Lung microvascular endothelial cell (primary cell): ENCODE results near the gene PMM1. TPM values are rescaled to one million over a fixed set of nuclear protein-coding genes. Genes with fewer than 3 reads are reported as not detected.
"Not testable (repeated sequence)": the region's sequence is repeated elsewhere in the genome, so short reads cannot be mapped to it uniquely, and the experiment has no call there.

Experiments
- DNase-seq, 2 donors: peaks; one replicate each; pipeline versions ENCODE4 v3.0.0 to v3.0.0-alpha.2; 2010; ENCODE audit warnings: low read depth in 2 of 2
- total RNA-seq: library from RNA; depleted of rRNA; stranded (reverse); fragments of >200 nt; gene quantifications from 2 replicates; pipeline ENCODE4 v1.2.1, GENCODE V29; 2014

PMM1 gene
- total RNA-seq, 1 donor from 2014 or later: 2.6 TPM

DNA sequence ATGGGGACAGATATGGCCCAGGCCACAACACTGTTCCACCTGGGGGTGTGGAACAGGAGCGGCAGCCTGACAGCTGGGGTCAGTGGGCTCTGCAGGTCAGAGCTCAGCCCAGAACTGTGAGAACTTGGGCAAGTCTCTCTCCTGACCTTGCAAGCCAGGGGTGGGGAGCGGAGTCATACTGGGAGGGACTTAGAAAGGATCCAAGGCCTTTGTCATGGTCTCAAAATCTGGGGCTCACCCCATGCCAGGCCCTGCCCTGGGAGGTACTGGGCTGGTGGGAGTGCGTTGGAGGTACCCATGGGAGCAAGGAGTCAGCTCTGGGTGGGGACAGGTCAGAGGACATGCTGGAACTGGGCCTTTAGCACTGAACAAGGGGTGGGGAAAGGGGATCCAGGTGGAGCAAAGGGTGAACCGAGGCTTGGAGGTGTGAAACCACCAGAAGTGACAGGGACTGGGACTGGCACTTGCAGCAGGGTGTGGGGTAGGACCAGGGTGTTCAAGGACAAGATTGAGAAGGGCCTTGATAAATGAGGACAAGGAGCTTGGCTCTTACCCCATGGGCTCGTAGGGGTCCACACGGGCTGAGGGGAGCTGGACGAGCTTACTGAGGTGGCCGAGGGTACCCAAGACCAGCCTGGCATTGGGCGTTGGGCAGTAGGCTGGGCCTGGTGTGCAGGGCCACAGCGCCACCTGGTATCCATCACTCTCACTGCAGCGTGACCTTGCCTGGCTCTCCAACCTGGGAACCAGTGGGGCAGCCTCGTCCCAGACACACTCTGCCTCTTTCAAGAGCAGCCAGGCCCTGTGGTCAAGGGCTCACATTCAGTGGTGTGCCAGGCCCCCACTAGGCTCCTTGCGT is 7.4 kb upstream of the PMM1 start:
- peak; percentile 65 to 75 for DNase-seq

DNA sequence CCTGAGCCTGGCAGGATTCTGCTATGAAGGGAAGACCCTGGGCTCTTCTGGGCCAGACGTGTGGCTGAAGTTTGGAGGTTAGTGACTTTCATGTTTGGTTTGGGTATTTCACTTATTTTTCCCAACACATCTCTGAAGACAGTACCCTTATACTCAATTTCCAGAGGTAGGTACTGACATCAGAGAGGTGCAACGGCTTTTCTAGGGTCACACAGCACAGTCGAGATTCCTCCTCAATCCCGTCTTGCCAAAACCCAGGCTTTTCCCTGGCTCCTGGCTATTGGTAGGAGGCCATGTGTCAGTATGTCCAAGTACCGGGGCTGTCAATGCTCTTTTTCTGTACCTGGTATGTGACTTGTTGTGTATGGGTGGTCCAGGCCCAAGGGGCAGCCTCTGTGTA is 6.1 kb upstream of the PMM1 start:
- DNase-seq: no peak

DNA sequence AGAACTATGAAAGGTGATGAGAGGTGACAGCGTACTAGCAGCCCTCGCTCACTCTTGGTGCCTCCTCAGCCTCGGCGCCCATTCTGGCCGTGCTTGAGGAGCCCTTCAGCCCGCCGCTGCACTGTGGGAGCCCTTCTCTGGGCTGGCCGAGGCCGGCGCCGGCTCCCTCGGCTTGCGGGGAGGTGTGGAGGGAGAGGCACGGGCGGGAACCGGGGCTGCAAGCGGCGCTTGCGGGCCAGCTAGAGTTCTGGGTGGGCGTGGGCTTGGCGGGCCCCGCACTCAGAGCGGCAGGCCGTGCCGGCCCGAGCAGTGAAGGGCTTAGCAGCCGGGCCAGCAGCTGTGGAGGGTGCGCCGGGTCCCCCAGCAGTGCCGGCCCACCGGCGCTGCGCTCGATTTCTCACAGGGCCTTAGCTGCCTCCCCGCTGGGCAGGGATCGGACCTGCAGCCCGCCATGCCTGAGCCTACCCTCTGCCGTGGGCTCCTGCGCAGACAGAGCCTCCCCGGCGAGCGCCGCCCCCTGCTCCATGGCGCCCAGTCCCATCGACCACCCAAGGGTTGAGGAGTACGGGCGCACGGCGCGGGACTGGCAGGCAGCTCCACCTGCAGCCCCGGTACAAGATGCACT is 3.8 kb upstream of the PMM1 start:
- not testable (repeated sequence) for DNase-seq

DNA sequence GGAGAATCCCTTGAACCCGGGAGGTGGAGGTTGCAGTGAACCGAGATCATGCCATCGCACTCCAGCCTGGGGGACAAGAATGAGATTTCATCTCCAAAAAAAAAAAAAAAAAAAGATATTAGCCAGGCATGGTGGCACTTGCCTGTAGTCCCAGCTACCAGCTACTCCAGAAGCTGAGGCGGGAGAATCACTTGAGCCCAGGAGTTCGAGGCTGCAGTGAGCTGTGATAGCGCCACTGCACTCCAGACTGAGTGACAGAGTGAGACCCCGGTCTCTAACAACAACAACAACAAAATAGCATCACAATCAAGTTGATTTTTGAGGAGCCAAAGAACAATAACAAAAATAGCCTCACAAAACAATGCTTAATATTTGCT is 2.3 kb downstream of the PMM1 start:
- no peak for DNase-seq

DNA sequence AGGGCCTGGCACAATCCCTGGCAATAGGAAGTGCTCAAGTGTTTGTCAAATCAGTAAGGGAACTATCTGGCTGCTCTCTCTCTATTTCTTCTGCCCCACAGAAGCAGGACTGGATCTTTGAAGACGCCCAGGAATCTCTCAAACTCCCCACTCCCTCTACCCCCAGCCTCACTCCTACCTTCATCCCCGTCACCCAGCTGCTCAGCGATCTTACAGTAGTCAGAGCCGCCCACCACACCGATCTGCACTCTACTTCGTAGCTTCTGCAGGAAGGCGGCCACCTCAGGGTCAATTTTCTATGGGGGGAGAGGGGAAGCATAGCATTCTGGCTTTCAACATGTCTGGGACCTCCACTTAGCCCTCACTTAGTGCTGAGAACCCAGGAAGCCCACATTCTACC is 3.7 kb downstream of the PMM1 start:
- no peak for DNase-seq

DNA sequence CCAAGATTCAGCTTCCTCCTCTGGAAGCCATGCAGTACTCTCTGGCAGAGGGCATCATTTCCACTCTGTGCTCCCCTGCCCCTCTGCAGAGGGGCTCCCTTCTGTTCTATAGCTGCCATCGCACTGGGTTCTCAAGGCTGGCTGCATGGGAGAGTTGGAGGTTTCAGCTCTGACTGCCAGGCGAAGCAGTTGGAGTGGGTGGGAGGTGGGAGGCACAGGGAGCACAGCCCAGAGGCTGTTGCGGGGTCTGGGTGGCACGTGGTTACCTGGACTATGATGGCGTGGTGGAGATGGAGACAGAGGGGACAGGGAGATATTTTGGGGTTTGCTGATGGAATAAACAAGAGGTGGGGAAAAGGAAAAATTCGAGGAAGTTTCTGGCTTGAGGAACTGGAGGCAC is 4.8 kb downstream of the PMM1 start:
- DNase-seq: no peak

DNA sequence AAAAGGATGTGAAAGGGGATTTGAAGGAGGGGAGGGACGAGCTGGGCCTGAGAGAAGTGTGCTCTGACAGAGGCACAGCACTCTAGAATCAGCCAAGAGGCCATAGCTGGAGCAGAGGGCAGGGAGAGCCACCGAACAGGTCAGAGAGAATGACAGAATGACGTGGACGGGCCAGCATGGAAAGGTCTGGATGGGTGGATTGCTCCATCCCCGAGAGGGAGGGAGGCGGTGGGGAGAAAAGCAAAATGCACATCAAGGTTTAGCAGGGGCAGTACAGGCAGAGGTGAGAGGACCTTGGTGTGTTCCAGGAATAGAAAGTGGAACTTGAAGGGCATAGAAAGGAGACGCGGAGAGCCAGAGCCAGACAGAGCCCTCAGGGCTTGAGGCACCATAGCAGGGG is 6.9 kb downstream of the PMM1 start:
- no peak for DNase-seq

DNA sequence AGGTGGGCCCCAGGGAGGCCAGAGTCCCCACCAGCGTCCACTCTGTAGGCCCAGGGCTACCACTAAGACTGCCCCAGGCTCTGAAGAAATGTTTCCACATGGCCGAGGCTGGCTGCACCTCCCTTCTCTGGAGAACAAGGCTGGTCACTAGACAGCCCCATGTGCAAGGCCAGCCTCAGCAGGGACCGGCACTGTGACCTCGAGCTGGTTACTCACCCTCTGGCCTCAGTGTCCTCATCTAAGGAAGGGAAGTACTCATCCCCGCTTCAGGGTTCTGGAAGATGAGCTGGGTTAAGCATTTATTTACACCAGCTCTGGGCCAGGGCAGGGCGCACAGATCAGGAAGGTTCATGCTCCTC is 9.7 kb downstream of the PMM1 start:
- DNase-seq: no peak

DNA sequence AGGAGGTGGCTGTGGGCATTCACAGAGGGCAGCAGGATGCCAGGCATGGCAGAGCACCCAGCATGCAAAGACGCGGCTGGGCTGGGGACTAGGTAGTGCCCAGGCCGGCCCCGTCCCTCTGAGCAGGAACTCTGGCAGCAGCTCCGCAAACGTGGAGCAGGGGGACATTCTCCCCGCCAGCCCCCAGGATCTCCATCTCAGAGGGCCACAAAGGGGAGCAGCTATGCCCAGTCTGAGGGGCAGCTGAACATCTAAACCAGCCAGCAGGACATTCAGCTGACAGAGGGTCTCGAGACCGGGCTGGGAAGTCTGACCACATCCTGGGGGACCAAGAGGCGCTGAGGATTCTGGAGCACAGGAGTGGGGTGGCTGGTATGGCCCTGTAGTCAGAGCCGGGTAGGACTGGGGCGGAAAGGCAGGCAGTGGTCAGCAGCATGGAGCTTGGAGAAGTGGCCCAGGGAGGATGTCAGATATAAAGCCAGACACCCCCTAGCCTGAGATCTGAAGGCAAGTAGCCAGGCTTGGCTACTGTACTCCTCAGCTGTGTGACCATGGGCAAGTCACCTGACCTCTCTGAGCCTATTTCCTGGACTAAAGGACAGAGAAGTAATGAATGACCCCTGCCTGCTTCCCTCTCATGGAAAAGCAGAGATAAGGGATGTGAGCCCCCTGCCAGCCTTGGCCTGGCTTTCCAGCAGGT is 10.2 kb downstream of the PMM1 start:
- DNase-seq: no peak

DNA sequence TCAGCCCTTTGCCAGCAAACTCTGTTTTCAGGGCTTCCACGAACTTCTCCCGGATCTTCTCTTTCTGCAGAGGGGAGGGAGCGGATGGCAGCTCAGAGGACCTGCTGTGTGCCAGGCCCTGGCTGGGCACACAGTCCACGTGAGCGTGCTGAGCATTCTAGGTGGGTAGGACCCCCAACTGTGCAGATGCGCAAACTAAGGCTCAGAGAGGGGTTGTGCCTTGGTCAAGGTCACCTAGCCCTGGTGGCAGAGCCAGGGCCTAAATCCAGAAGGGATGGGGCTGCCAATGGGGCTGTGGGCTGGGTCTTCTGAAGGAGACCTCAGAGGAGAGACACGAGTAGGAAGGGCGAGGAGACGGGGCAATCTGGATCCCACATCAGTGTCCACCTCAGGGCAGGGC is 10.8 kb downstream of the PMM1 start:
- no peak for DNase-seq

DNA sequence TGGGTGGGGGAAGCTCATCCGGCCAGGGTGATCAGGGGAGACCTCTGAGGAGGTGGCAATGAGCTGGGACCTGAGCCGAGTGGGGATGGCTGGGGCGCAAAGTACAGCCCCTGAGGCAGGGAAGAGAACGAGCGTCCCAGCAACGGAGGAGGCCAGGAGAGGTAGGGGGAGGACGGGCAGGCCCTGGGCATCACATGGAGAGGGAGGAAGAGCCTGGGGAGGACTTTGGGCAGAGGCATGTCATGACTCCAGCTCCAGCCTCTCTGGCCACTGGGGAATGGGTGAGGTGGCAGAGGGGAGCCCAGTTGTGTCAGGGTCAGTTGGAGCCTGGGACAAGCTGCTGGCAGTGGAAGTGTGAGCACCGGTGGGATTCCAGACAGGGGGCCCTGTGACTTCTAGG is 11.5 kb downstream of the PMM1 start:
- no peak for DNase-seq

DNA sequence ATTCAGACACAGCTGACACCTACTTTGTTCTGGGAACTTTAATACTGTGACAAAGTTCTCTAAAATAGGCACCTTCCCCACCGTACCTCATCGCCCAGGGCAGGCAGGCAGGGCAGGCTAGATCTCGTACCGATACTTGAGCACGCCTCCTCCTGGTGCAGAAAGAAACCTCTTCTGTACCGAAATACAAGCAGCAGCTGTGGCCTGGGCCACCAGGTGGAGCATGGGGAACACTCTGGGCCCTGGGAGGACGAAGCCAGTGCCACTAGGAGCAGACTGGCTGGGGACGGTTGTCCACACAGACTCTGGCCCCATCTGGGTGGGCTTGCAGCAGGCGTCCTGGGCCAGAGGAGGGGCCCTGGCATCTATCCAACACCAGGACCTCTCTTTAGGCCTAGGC is 12.8 kb downstream of the PMM1 start:
- DNase-seq: peak; percentile 60 to 69

DNA sequence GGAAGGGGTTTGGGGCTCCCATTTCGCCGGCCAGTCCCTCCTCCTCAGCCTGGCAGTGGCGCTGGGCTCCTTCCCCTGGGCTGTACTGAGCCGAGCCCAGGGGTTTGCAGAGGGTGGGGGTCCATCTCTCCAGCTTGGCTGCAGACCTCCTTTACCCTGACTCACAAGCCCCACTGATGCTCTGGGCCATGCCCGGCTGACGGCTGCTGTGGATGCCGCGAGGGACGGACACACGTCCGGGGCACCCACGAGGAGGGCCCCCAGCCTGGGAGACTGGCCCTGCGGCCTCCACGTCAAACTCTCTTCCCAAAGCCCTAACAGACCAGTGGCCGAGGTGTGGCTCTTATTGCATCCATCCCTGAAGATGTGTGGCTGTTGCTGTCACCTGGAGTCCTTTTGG is 14.1 kb downstream of the PMM1 start:
- no peak for DNase-seq

DNA sequence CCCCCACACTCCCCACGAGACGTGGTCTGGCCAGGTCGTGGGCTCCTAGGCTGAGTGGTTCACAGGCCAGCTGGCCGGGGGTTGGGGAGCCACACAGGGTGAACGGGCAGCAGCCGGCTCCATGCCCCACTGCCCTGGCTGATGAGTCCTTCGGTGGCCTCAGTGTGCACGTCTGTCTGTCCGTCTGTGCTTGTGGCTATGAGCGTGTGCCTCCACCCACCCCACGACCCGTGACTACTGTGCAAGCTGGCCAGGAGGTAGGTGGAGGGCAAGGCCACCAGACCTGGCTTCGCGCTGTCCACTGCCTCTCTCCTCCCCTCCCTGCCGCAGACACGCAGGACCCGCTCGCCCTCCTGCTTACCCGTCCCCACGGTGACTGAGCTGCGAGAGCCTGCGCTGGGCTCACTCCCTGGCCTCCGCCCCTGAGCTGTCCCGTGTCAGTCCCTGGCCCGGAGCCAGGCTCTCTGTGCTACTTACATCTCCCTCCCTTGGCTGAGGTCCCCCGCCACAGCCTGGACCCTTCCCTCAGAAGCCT is 14.7 kb downstream of the PMM1 start:
- DNase-seq: no peak

DNA sequence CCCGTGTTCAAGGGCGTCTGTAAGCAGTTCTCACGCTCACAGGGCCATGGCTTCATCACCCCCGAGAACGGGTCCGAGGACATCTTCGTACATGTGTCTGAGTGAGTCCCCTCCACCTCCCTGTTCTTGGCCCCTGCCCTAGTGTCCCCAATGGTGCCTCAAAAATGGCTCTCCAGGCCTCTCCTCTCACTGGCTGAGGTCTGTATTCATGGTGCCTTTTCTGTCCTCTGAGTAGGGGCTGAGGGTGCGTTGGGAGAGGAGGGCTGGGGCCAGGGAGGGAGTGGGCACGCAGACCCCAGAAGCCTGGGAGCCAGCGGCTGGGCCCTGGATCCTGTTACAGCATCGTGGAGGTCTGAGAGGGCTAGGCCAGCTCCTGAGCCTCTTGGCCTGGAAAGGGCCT is 16.0 kb downstream of the PMM1 start:
- DNase-seq: no peak

DNA sequence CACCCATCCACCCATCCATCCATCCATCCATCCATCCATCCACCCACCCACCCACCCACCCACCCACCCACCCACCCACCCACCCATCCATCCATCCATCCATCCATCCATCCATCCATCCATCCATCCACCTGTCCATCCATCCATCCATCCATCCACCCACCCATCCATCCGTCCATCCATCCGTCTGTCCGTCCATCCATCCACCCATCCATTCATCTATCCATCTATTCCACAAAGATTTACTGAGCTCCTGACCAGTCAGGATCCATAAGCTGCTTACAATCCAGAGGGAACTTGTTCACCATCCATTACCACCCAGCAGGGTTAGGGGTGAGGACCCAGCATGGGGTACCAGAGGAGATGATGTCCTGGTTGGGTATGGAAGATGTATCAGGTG is 17.3 kb downstream of the PMM1 start:
- DNase-seq: not testable (repeated sequence)

DNA sequence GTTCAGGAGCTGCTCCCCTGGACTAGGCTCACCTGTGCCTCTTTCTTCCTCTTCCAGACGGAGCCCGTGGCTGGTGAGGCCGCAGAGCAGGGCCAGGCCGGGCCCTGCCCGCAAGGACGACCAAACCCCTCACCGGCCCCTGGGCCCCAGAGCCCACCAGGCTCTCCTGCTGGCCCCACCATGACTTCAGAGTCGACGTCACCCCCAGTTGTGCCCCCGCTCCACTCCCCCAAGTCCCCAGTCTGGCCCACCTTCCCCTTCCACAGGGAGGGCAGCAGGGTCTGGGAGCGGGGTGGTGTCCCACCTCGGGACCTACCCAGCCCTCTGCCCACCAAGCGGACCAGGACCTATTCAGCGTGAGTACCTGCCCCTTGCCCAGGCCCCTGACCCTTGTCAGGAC is 17.9 kb downstream of the PMM1 start:
- no peak for DNase-seq

DNA sequence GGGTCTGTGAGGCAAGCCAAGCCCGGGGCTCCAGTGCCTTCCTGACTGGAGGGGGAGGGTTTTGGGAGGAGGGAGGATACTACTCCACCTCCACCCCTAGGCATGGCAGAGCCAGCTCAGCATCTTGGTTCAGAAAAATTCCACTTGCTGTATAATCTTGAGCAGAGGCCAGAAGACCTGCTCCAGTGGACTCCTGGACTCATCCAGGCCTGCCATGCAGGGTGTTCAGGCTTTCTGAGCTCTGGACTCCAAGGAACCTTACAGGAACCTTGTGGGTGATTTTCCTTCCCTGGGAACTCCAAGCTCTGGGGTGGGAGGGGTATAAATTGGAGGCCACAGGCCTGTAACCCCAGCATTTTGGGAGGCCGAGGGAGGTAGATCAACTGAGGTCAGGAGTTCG is 19.4 kb downstream of the PMM1 start:
- no peak for DNase-seq

DNA sequence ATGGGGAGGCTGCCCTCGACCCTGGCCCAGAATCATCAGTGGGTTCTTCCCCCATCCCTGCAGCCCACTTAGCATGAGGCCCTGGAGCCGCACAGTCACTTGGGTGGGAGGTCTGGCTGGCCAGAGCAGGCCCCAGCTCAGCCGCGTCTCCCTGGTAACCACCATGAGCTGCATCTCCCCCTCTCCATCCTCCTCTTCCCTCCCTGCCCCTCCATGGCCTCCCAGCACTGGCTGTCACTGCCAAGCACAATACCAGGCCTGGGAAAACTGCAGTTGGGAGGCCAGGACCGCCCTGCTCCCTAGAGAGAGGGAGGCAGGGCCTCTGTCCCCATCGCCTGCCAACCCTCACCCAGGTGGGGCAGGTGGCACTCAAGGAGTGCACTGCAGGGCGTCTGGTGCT is 20.8 kb downstream of the PMM1 start:
- no peak for DNase-seq

DNA sequence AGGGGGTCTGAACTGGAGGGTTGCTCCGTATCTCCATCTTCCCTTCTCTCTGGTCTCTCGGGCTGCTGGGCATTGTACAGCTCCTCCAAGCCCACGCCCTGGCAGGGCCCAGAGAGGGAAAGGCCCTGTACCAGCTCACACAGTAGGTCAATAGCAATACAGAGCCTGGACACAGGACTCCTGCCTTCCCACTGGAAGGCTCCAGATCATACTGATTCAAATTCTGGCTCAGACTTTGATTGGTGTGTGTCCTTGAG is 22.2 kb downstream of the PMM1 start:
- DNase-seq: no peak

DNA sequence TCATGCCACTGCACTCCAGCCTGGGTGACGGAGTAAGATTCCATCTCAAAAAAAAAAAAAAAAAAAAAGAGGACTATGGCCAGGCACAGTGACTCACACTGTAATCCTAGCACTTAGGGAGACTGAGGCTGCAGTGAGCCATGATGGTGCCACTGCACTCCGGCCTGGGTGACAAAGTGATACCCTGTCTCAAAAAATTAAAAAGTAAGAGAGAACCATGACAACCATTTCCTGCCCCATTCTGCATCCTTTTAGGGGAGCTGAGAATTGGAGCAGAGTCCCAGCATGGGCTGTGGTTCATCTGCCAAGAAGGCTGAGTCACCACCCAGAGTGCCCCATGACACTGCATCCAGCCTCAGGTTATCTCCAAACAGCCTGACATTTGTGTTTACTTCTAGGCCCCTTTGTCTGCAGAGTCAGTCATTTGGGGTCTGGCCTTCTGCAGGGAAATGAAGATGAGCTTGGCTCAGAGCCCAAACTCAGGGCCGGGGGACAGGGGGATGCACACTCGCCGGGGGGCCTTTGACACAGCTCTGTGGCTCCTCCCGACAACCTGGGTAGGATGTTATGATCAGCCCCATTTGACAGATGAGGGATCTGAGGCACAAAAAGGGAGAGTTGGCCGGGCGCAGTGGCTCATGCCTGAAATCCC is 24.1 kb downstream of the PMM1 start:
- DNase-seq: peak; percentile 33 to 71

DNA sequence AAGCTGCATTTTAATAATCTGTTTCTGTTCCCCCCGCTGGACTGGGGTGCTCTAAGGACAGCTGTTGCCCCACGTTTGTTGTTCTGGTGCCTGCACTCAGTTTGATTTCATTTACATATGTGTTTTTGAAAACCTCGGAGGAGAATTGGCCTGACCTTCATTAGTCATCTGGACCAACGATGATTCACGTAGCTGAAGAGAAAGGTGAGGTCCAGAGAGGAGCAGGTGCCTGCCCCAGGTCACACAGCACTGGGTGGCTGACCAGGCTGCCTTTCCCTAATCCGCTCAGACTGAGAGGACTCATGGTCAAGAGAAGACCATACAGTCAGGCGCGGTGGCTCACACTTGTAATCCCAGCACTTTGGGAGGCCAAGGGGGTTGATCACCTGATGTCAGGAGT is 25.1 kb downstream of the PMM1 start:
- no peak for DNase-seq
